ENCODE data around the gene COQ10A. TPM values are rescaled to one million over a fixed set of nuclear protein-coding genes. Genes with fewer than 3 reads are reported as not detected.
A peak's percentile ranks its signal among the peaks of the same experiment; 100 is the strongest.

Gene COQ10A
- total RNA-seq, 1 experiment from 2014 or later, result 18.4 TPM

GRCh38 chr12:56229916-56230431 lies 36.8 kb upstream of the COQ10A start, which contains the start of gene SLC39A5:
TSS of gene SLC39A5 (plus strand) at chr12:56230051. CDS start at chr12:56231275, 1,224 bp downstream.
- Mint-ChIP-seq H3K9me3 (ENCODE audit: unreplicated experiment) (no peaks in the 10 kb centered on the region), H3K4me3 (ENCODE audit: unreplicated experiment) (peak within 1 kb of the TSS; percentile 86), H3K27ac (ENCODE audit: unreplicated experiment) (peak within 1 kb of the TSS; percentile 85), H3K36me3 (ENCODE audit: insufficient read depth, unreplicated experiment) (peaks cover 20% of the 10 kb centered on the region), H3K4me1 (ENCODE audit: low read depth, unreplicated experiment) (peaks cover 22% of the 10 kb centered on the region), H3K27me3 (ENCODE audit: insufficient read depth, unreplicated experiment) (no peaks in the 10 kb centered on the region)
- intact Hi-C loops (cut with micrococcal nuclease; ENCODE audit: unreplicated experiment), result loop anchor here (1.0 to 2.0 kb wide), 4 partner anchors 8 to 71 kb away; partner anchors contain the start of genes COQ10A and CS
- no peaks in the 10 kb centered on the region for H3K9me3 ChIP-seq
- H3K36me3 ChIP-seq (ENCODE audit: control insufficient read depth, insufficient read depth, low read length), result no peaks in the 10 kb centered on the region; the same call in 1 of the 2 replicates
- TF ChIP-seq, protein P1, sequence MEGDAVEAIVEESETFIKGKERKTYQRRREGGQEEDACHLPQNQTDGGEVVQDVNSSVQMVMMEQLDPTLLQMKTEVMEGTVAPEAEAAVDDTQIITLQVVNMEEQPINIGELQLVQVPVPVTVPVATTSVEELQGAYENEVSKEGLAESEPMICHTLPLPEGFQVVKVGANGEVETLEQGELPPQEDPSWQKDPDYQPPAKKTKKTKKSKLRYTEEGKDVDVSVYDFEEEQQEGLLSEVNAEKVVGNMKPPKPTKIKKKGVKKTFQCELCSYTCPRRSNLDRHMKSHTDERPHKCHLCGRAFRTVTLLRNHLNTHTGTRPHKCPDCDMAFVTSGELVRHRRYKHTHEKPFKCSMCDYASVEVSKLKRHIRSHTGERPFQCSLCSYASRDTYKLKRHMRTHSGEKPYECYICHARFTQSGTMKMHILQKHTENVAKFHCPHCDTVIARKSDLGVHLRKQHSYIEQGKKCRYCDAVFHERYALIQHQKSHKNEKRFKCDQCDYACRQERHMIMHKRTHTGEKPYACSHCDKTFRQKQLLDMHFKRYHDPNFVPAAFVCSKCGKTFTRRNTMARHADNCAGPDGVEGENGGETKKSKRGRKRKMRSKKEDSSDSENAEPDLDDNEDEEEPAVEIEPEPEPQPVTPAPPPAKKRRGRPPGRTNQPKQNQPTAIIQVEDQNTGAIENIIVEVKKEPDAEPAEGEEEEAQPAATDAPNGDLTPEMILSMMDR (IDR thresholded peaks at IDR 0.05; ENCODE audit: insufficient read depth in 1 of 2, low read depth in 1 of 2, low read length in 1 of 2, severe bottlenecking in 1 of 2, unreplicated experiment in 1 of 2), result no peak
- peaks cover 29% of the 10 kb centered on the region for H3K4me1 ChIP-seq
- DNase-seq, result peak; percentile 38 to 65
- CTCF ChIA-PET, result interaction anchor here (0.5 to 1.8 kb wide), 4 partner anchors 9 to 145 kb away, joined by 3 to 15 read pairs (median 5); partner anchors contain the start of gene RNF41
- H3K27me3 ChIP-seq (replicated peaks; ENCODE audit: control insufficient read depth, insufficient read depth, low read length), result no peaks in the 10 kb centered on the region
- POLR2A ChIA-PET, result interaction anchor here (0.6 to 2.0 kb wide), 4 partner anchors 8 to 102 kb away, joined by 4 to 13 read pairs (median 6); partner anchors contain the start of genes RNF41 and SMARCC2
- TSS peak; percentile 91 for BruUV-seq (replicated peaks)
- peak within 1 kb of the TSS; percentile 43 for H3K4me3 ChIP-seq (ENCODE audit: low read depth, low read length)

- H3K36me3 Mint-ChIP-seq (ENCODE audit: insufficient read depth, unreplicated experiment), result peaks cover 26% of the 10 kb centered on the region
- H3K36me3 ChIP-seq (ENCODE audit: control insufficient read depth, insufficient read depth, low read length), result no peaks in the 10 kb centered on the region; the same call in 1 of the 2 replicates
- no peaks in the 10 kb centered on the region for H3K9me3 ChIP-seq
- no peaks in the 10 kb centered on the region for H3K9me3 Mint-ChIP-seq (ENCODE audit: unreplicated experiment)
- ChIA-PET CTCF (interaction anchor here (0.5 to 1.8 kb wide), 7 partner anchors 9 to 144 kb away, joined by 3 to 15 read pairs (median 3); partner anchors contain the start of gene RNF41), POLR2A (interaction anchor here (0.6 to 2.0 kb wide), 8 partner anchors 9 to 130 kb away, joined by 3 to 13 read pairs (median 4); partner anchors contain the start of genes RNF41, SMARCC2, STAT2 and ZC3H10)
- no peaks in the 10 kb centered on the region for H3K27me3 ChIP-seq (replicated peaks; ENCODE audit: control insufficient read depth, insufficient read depth, low read length)
- peak; percentile 94 to 96 for DNase-seq
- peak overlapping the region; percentile 43 for H3K4me3 ChIP-seq (ENCODE audit: low read depth, low read length)
- H3K27me3 Mint-ChIP-seq (ENCODE audit: insufficient read depth, unreplicated experiment), result no peaks in the 10 kb centered on the region
- TF ChIP-seq, protein P1 (IDR thresholded peaks at IDR 0.05; ENCODE audit: insufficient read depth in 1 of 2, low read depth in 1 of 2, low read length in 1 of 2, severe bottlenecking in 1 of 2, unreplicated experiment in 1 of 2), result no peak
- H3K27ac Mint-ChIP-seq (ENCODE audit: unreplicated experiment), result peak overlapping the region; percentile 85
- peaks cover 29% of the 10 kb centered on the region for H3K4me1 ChIP-seq
- intact Hi-C loops (cut with micrococcal nuclease; ENCODE audit: unreplicated experiment), result loop anchor here (1.0 to 2.0 kb wide), 4 partner anchors 8 to 70 kb away; partner anchors contain the start of genes COQ10A and CS
- H3K4me3 Mint-ChIP-seq (ENCODE audit: unreplicated experiment), result peak overlapping the region; percentile 86
- TSS peak; percentile 74 for BruUV-seq (replicated peaks)
- peaks cover 25% of the 10 kb centered on the region for H3K4me1 Mint-ChIP-seq (ENCODE audit: low read depth, unreplicated experiment)
Measured at GRCh38 chr12:56230432-56231183, 36.1 kb upstream of the COQ10A start.

DNA sequence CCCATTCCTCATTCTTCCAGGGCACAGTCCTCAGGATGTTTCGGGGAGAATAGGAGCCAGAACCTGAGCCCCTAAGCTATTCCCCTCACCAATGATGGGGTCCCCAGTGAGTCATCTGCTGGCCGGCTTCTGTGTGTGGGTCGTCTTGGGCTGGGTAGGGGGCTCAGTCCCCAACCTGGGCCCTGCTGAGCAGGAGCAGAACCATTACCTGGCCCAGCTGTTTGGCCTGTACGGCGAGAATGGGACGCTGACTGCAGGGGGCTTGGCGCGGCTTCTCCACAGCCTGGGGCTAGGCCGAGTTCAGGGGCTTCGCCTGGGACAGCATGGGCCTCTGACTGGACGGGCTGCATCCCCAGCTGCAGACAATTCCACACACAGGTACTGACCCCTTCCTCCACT lies 35.6 kb upstream of the COQ10A start:
- Mint-ChIP-seq H3K4me3 (ENCODE audit: unreplicated experiment) (peak overlapping the region; percentile 86), H3K36me3 (ENCODE audit: insufficient read depth, unreplicated experiment) (peaks cover 28% of the 10 kb centered on the region), H3K27me3 (ENCODE audit: insufficient read depth, unreplicated experiment) (no peaks in the 10 kb centered on the region), H3K9me3 (ENCODE audit: unreplicated experiment) (no peaks in the 10 kb centered on the region), H3K27ac (ENCODE audit: unreplicated experiment) (peak overlapping the region; percentile 85), H3K4me1 (ENCODE audit: low read depth, unreplicated experiment) (peaks cover 25% of the 10 kb centered on the region)
- Histone ChIP-seq H3K27me3 (replicated peaks; ENCODE audit: control insufficient read depth, insufficient read depth, low read length) (no peaks in the 10 kb centered on the region), H3K4me1 (peaks cover 29% of the 10 kb centered on the region), H3K36me3 (ENCODE audit: control insufficient read depth, insufficient read depth, low read length) (peaks cover 4% of the 10 kb centered on the region), H3K9me3 (no peaks in the 10 kb centered on the region), H3K4me3 (ENCODE audit: low read depth, low read length) (peak overlapping the region; percentile 43)
- CTCF ChIA-PET, result interaction anchor here (0.7 to 1.8 kb wide), 5 partner anchors 10 to 41 kb away, joined by 3 to 15 read pairs (median 3); partner anchors contain the start of gene RNF41
- POLR2A ChIA-PET, result interaction anchor here (0.8 to 2.0 kb wide), 4 partner anchors 9 to 129 kb away, joined by 3 to 13 read pairs (median 4); partner anchors contain the start of genes RNF41, SMARCC2 and STAT2
- no TSS peak for BruUV-seq (replicated peaks)
- no peak for DNase-seq
- intact Hi-C loops (cut with micrococcal nuclease; ENCODE audit: unreplicated experiment), result loop anchor here (2.0 kb wide), 3 partner anchors 26 to 70 kb away; partner anchors contain the start of genes COQ10A and CS
- TF ChIP-seq, protein P1 (IDR thresholded peaks at IDR 0.05; ENCODE audit: insufficient read depth in 1 of 2, low read depth in 1 of 2, low read length in 1 of 2, severe bottlenecking in 1 of 2, unreplicated experiment in 1 of 2), result no peak
